HCT116 (cell line): ENCODE measurements around the gene CD33. TPM values are rescaled to one million over a fixed set of nuclear protein-coding genes. Genes with fewer than 3 reads are reported as not detected.

Source experiments
- ATAC-seq: fragments of 200-7000 bp; cut with Tn5 transposase; 2 replicates; pipeline ENCODE4 v1.9.1; 2020; ENCODE audit warnings: mild to moderate bottlenecking, moderate library complexity
- BruUV-seq: library from RNA; stranded (reverse); fragments of 400-500 nt; replicated peaks from 2 replicates; lab custom pipeline; 2021; lab: Mats Ljungman, UMichigan
- CTCF ChIA-PET: fragments of 300-600 bp; sonication (Branson Sonifier 250); formaldehyde crosslinking; loops from one replicate; lab custom pipeline; 2021; ENCODE audit warnings: antibody characterized with exemption; lab: Charles Lee
- POLR2A ChIA-PET: fragments of 300-600, 350-600 bp; sonication (Branson Sonifier 250); formaldehyde crosslinking; loops from one replicate; lab custom pipeline; 2021; ENCODE audit warnings: antibody characterized with exemption; lab: Charles Lee
- RAD21 ChIA-PET, 2 experiments: fragments of 300-600 bp; sonication (Branson Sonifier 250); formaldehyde crosslinking; loops; one replicate each; lab custom pipeline; 2023; ENCODE audit warnings: low total read pairs in 2 of 2; ENCODE audit not compliant: uncharacterized antibody in 2 of 2, unreplicated experiment in 2 of 2, low non-redundant PET in 1 of 2; lab: Charles Lee
- DNase-seq: peaks from one replicate; pipeline ENCODE4 v3.0.0-alpha.2; 2010; ENCODE audit warnings: low read depth, low spot score
- H2AFZ ChIP-seq: fragments of 200-600 bp; shearing (Covaris generic), sonication (generic); 2 replicates; pipeline ENCODE4 v1.6.1; 2017; ENCODE audit warnings: low read depth, mixed run types, mixed read lengths, antibody characterized with exemption, low read length; ENCODE audit not compliant: poor library complexity, severe bottlenecking
- H3K27ac ChIP-seq: 2 replicates; pipeline ENCODE4 v1.5.1; 2012; ENCODE audit warnings: low read depth, low read length
- H3K27me3 ChIP-seq: fragments of 200-600 bp; sonication (generic); 2 replicates; pipeline ENCODE4 v1.6.1; 2016; ENCODE audit warnings: mixed run types, low read length, mixed read lengths; ENCODE audit not compliant: insufficient read depth
- H3K36me3 ChIP-seq, 2 experiments: fragments of 200-500 bp in 1 of 2; fragments of 200-600 bp in 1 of 2; sonication (Bioruptor generic) in 1 of 2; sonication (generic) in 1 of 2; 2 replicates each; pipeline versions ENCODE4 v1.5.1 to v1.6.1; 2014 to 2016; ENCODE audit warnings: low read length in 2 of 2, inconsistent platforms in 1 of 2, mixed read lengths in 1 of 2, mixed run types in 1 of 2; ENCODE audit not compliant: insufficient read depth in 2 of 2, control insufficient read depth in 1 of 2
- H3K4me1 ChIP-seq, 2 experiments: fragments of 200-600 bp in 1 of 2; sonication (generic) in 1 of 2; 2 replicates each; pipeline versions ENCODE4 v1.5.1 to v1.6.1; 2012 to 2017; ENCODE audit warnings: low read length in 2 of 2, inconsistent platforms in 1 of 2, mild to moderate bottlenecking in 1 of 2, mixed read lengths in 1 of 2, mixed run types in 1 of 2, moderate library complexity in 1 of 2; ENCODE audit not compliant: insufficient read depth in 2 of 2, control insufficient read depth in 1 of 2
- H3K4me2 ChIP-seq: fragments of 200-600 bp; sonication (generic); 2 replicates; pipeline ENCODE4 v1.6.1; 2017; ENCODE audit warnings: mixed run types, low read length, mixed read lengths
- H3K4me3 ChIP-seq, 2 experiments: fragments of 200-600 bp in 1 of 2; sonication (generic) in 1 of 2; replicated peaks in 1 of 2; 2 replicates each; pipeline ENCODE4 v1.5.1; 2011 to 2016; ENCODE audit warnings: low read length in 2 of 2, control low read depth in 1 of 2, low read depth in 1 of 2, mild to moderate bottlenecking in 1 of 2, mixed read lengths in 1 of 2, mixed run types in 1 of 2
- H3K79me2 ChIP-seq: fragments of 200-600 bp; sonication (generic); 2 replicates; pipeline ENCODE4 v1.6.1; 2017; ENCODE audit warnings: mild to moderate bottlenecking, mixed run types, low read length, moderate library complexity, mixed read lengths; ENCODE audit not compliant: insufficient read depth
- H3K9ac ChIP-seq: fragments of 200-600 bp; sonication (generic); 2 replicates; pipeline ENCODE4 v1.6.1; 2016; ENCODE audit warnings: low read length, mixed read lengths
- H3K9me2 ChIP-seq: fragments of 200-600 bp; sonication (generic), shearing (Covaris generic); 2 replicates; pipeline ENCODE4 v1.6.1; 2017; ENCODE audit warnings: mixed run types, mild to moderate bottlenecking, moderate library complexity; ENCODE audit not compliant: insufficient read depth
- H3K9me3 ChIP-seq, 2 experiments: fragments of 200-500 bp in 1 of 2; fragments of 200-600 bp in 1 of 2; sonication (Bioruptor generic) in 1 of 2; sonication (generic) in 1 of 2; 2 replicates each; pipeline ENCODE4 v1.6.1; 2014 to 2017; ENCODE audit warnings: low read length in 2 of 2, mixed read lengths in 2 of 2, inconsistent platforms in 1 of 2, low read depth in 1 of 2, mild to moderate bottlenecking in 1 of 2, mixed run types in 1 of 2, moderate library complexity in 1 of 2; ENCODE audit not compliant: control insufficient read depth in 1 of 2, insufficient read depth in 1 of 2
- H4K20me1 ChIP-seq: fragments of 200-600 bp; sonication (generic), shearing (Covaris generic); 2 replicates; pipeline ENCODE4 v1.6.1; 2017; ENCODE audit warnings: mixed run types, mild to moderate bottlenecking, moderate library complexity; ENCODE audit not compliant: insufficient read depth
- CBX3 ChIP-seq: IDR thresholded peaks from 2 replicates; pipeline ENCODE4 v1.6.1; 2012; ENCODE audit warnings: low read depth
- CEBPB ChIP-seq: IDR thresholded peaks from 2 replicates; pipeline ENCODE4 v1.6.1; 2012; ENCODE audit warnings: low read depth
- EGR1 ChIP-seq: IDR thresholded peaks from 2 replicates; pipeline ENCODE4 v1.6.1; 2012; ENCODE audit warnings: low read depth
- ELF1 ChIP-seq: IDR thresholded peaks from 2 replicates; pipeline ENCODE4 v1.6.1; 2012; ENCODE audit warnings: low read depth, borderline replicate concordance
- EZH2 ChIP-seq: fragments of 200-600 bp; sonication (generic); IDR thresholded peaks from 2 replicates; pipeline ENCODE4 v1.6.1; 2017; ENCODE audit warnings: antibody characterized with exemption, mixed run types
- EZH2phosphoT487 ChIP-seq: fragments of 200-600 bp; IDR thresholded peaks from 2 replicates; pipeline ENCODE4 v1.6.1; 2018; ENCODE audit warnings: antibody characterized with exemption, borderline replicate concordance
- JUND ChIP-seq: IDR thresholded peaks from 2 replicates; pipeline ENCODE4 v1.6.1; 2012
- POLR2A ChIP-seq: IDR thresholded peaks from 2 replicates; pipeline ENCODE4 v1.7.0; 2011; ENCODE audit warnings: borderline replicate concordance; ENCODE audit not compliant: insufficient read depth, insufficient read length; ENCODE audit errors: extremely low read depth
- POLR2AphosphoS5 ChIP-seq: IDR thresholded peaks from 2 replicates; pipeline ENCODE4 v1.6.1; 2011; ENCODE audit warnings: mild to moderate bottlenecking, low read depth, low read length, moderate library complexity
- RAD21 ChIP-seq: IDR thresholded peaks from 2 replicates; pipeline ENCODE4 v1.6.1; 2012; ENCODE audit warnings: low read depth, mild to moderate bottlenecking
- SIN3A ChIP-seq: IDR thresholded peaks from 2 replicates; pipeline ENCODE4 v1.6.1; 2012; ENCODE audit warnings: low read depth
- SP1 ChIP-seq: IDR thresholded peaks from 2 replicates; pipeline ENCODE4 v1.6.1; 2012; ENCODE audit warnings: low read depth
- SRF ChIP-seq: IDR thresholded peaks from 2 replicates; pipeline ENCODE4 v1.6.1; 2012; ENCODE audit warnings: low read depth
- TCF7L2 ChIP-seq: IDR thresholded peaks from 2 replicates; pipeline ENCODE4 v1.7.0; 2011; ENCODE audit warnings: borderline replicate concordance, inconsistent platforms; ENCODE audit not compliant: insufficient read depth, insufficient read length; ENCODE audit errors: extremely low read depth
- YY1 ChIP-seq: IDR thresholded peaks from 2 replicates; pipeline ENCODE4 v1.6.1; 2011; ENCODE audit warnings: low read length, low read depth, moderate library complexity, mild to moderate bottlenecking; ENCODE audit not compliant: insufficient replicate concordance; ENCODE audit errors: extremely low read depth
- ZFX ChIP-seq: fragments of 450-650 bp; IDR thresholded peaks from 2 replicates; pipeline ENCODE4 v1.6.1; 2017
- ZNF274 ChIP-seq: fragments of 200-500 bp; sonication (Bioruptor generic); IDR thresholded peaks from 2 replicates; pipeline ENCODE4 v1.6.1; 2014; ENCODE audit warnings: mild to moderate bottlenecking, low read depth, low read length, inconsistent platforms
- intact Hi-C: fragments of 100-400 bp; cut with micrococcal nuclease; formaldehyde crosslinking; loops from 2 replicates; pipeline ENCODE4 v1.10.0; 2022
- total RNA-seq: library from RNA; stranded (reverse); gene quantifications from one replicate; pipeline ENCODE4 v1.2.1, GENCODE V29; 2021; ENCODE audit not compliant: unreplicated experiment
- TF ChIP-seq, protein P1 (sequence below), 3 experiments: fragments of 200-600 bp in 1 of 3; sonication (generic) in 1 of 3; IDR thresholded peaks in 2 of 3; conservative IDR thresholded peaks in 1 of 3; 2 replicates each; pipeline ENCODE4 v1.5.1; 2012 to 2017; ENCODE audit warnings: low read depth in 2 of 3, low read length in 2 of 3, antibody characterized with exemption in 1 of 3, borderline replicate concordance in 1 of 3, control low read depth in 1 of 3, mild to moderate bottlenecking in 1 of 3, mixed read lengths in 1 of 3, mixed run types in 1 of 3, moderate library complexity in 1 of 3; ENCODE audit not compliant: insufficient read depth in 1 of 3
- TF ChIP-seq, protein P2 (sequence below): IDR thresholded peaks from 2 replicates; pipeline ENCODE4 v1.6.1; 2012
- TF ChIP-seq, protein P3 (sequence below): IDR thresholded peaks from 2 replicates; pipeline ENCODE4 v1.6.1; 2012

Gene CD33
- total RNA-seq, 1 experiment from 2014 or later, result 3.1 TPM

DNA sequence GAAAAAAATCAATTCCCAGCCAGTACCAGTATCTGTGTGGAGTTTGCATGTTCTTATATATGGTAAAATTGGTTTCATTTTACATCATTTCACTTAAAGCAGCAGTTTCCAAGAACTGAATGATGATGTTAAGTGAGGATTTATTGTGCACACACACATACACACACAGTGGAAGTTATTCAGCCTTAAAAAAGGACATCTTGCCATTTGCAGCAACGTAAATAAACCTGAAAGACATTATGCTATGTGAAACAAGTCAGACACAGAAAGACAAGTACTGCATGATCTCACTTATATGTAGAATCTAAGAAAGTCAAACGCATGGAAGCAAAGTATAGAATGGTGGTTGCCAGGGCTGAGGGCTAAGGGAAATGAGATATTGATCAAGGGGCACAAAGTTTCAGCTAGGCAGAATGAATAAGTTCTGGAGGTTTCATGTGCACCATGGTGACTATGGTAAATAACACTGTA lies 31.3 kb downstream of the CD33 start:
- H3K9me3 ChIP-seq, result no peaks in the 10 kb centered on the region
- H3K4me1 ChIP-seq, result no peaks in the 10 kb centered on the region; a peak in 1 of 4 replicates
- ATAC-seq (no peak), DNase-seq (no peak)
- no peak overlapping the region for H3K9ac ChIP-seq
- BruUV-seq, result no TSS peak
- ChIA-PET RAD21 (no interaction called here), POLR2A (no interaction called here), CTCF (no interaction called here)
- no peaks in the 10 kb centered on the region for H3K36me3 ChIP-seq
- H3K4me3 ChIP-seq, result no peak overlapping the region
- intact Hi-C loops, result loop anchor here (1.0 kb wide), 1 partner anchor 124 kb away; no protein-coding TSS in a partner anchor
- no peaks in the 10 kb centered on the region for H3K79me2 ChIP-seq
- H3K27me3 ChIP-seq, result no peaks in the 10 kb centered on the region; the same call in 1 of the 2 replicates
- H3K4me2 ChIP-seq, result no peak overlapping the region
- no peak for TF ChIP-seq SRF
- TF ChIP-seq CEBPB, result no peak
- no peak overlapping the region for H2AFZ ChIP-seq
- no peaks in the 10 kb centered on the region for H4K20me1 ChIP-seq
- no peaks in the 10 kb centered on the region for H3K9me2 ChIP-seq
- H3K27ac ChIP-seq, result no peak overlapping the region

DNA sequence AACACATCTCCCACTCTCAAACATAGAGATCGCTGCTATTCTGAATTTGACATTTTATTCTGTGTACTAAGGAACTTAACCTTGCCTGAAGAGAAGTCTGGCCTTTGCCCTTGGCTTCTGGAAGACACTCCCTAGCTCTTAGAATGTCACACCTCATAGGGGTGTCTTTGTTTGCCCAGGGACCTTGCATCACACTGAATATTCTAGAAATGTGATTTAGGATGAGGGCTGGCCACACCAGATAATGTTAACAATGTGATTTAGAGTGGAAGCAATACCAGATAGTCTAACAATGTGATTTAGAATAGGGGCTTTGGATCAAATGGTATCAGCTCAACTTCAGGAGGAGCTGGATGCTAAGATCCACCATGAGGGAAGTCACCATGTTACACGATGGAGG lies 32.6 kb downstream of the CD33 start:
- H3K9me2 ChIP-seq, result no peaks in the 10 kb centered on the region
- ChIA-PET RAD21 (no interaction called here), CTCF (no interaction called here), POLR2A (no interaction called here)
- no peaks in the 10 kb centered on the region for H3K9me3 ChIP-seq
- H3K4me3 ChIP-seq, result no peak overlapping the region
- BruUV-seq, result no TSS peak
- H3K79me2 ChIP-seq, result no peaks in the 10 kb centered on the region
- no peak overlapping the region for H3K27ac ChIP-seq
- H3K4me2 ChIP-seq, result no peak overlapping the region
- H3K27me3 ChIP-seq, result no peaks in the 10 kb centered on the region; the same call in 1 of the 2 replicates
- no peak overlapping the region for H3K9ac ChIP-seq
- H3K4me1 ChIP-seq, result no peaks in the 10 kb centered on the region
- no peaks in the 10 kb centered on the region for H4K20me1 ChIP-seq
- no peak overlapping the region for H2AFZ ChIP-seq
- DNase-seq, result no peak
- TF ChIP-seq, protein P1, sequence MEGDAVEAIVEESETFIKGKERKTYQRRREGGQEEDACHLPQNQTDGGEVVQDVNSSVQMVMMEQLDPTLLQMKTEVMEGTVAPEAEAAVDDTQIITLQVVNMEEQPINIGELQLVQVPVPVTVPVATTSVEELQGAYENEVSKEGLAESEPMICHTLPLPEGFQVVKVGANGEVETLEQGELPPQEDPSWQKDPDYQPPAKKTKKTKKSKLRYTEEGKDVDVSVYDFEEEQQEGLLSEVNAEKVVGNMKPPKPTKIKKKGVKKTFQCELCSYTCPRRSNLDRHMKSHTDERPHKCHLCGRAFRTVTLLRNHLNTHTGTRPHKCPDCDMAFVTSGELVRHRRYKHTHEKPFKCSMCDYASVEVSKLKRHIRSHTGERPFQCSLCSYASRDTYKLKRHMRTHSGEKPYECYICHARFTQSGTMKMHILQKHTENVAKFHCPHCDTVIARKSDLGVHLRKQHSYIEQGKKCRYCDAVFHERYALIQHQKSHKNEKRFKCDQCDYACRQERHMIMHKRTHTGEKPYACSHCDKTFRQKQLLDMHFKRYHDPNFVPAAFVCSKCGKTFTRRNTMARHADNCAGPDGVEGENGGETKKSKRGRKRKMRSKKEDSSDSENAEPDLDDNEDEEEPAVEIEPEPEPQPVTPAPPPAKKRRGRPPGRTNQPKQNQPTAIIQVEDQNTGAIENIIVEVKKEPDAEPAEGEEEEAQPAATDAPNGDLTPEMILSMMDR (IDR thresholded peaks at IDR 0.05 in 2 of 3, conservative IDR thresholded peaks at IDR 0.05 in 1 of 3; ENCODE audit: borderline replicate concordance in 1 of 3, insufficient read depth in 1 of 3, low read depth in 2 of 3, low read length in 2 of 3), result no peak
- no peak for TF ChIP-seq SP1
- no peak for TF ChIP-seq POLR2A
- TF ChIP-seq ZFX, result no peak
- no peak for TF ChIP-seq CEBPB
- TF ChIP-seq RAD21, result no peak
- TF ChIP-seq, protein P2, sequence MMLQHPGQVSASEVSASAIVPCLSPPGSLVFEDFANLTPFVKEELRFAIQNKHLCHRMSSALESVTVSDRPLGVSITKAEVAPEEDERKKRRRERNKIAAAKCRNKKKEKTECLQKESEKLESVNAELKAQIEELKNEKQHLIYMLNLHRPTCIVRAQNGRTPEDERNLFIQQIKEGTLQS, result no peak
- TF ChIP-seq EGR1, result no peak
- no peak for TF ChIP-seq SRF
- TF ChIP-seq JUND, result no peak
- no peak for TF ChIP-seq ZNF274
- no peak for TF ChIP-seq YY1
- no peak for TF ChIP-seq ELF1
- TF ChIP-seq SIN3A, result no peak
- no peak for TF ChIP-seq TCF7L2
- no peak for TF ChIP-seq CBX3
- TF ChIP-seq, protein P3, sequence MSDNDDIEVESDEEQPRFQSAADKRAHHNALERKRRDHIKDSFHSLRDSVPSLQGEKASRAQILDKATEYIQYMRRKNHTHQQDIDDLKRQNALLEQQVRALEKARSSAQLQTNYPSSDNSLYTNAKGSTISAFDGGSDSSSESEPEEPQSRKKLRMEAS, result no peak
- no peak for TF ChIP-seq POLR2AphosphoS5
- no peak for TF ChIP-seq EZH2phosphoT487
- TF ChIP-seq EZH2, result no peak
- H3K36me3 ChIP-seq, result no peaks in the 10 kb centered on the region
- ATAC-seq, result no peak
- intact Hi-C loops, result no loop called here
